WI38 (cell line): ENCODE measurements around the gene MIER3.

Experiments
- H3K4me3 ChIP-seq: 2 replicates; pipeline ENCODE4 v1.5.1; 2011; ENCODE audit warnings: low read depth, mild to moderate bottlenecking, control low read depth, low read length
- TF ChIP-seq, protein P1 (sequence below): IDR thresholded peaks from 2 replicates; pipeline ENCODE4 v1.5.1; 2012; ENCODE audit warnings: low read depth, mild to moderate bottlenecking, control low read depth, low read length

MIER3 gene

DNA sequence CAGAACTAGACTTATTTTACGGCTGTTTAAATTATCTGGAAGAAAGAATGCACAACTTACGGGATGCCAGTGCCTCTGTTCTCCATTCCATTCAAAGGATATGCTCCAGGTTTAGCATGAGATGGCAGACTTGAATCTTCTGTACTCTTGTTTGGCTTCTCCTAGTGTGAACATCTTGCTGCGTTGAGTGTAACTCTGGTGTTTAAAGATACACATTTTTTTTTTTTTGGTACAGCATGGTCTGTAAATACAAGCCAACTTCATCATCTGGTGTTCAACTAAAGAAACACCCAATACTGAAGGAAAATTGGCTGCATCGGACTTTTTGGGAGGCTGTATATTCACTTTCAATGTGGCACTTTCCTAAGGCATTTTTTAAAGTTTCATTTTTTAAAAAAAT is 7.4 kb upstream of the MIER3 start:
- H3K4me3 ChIP-seq = no peak overlapping the region
- TF ChIP-seq, protein P1, sequence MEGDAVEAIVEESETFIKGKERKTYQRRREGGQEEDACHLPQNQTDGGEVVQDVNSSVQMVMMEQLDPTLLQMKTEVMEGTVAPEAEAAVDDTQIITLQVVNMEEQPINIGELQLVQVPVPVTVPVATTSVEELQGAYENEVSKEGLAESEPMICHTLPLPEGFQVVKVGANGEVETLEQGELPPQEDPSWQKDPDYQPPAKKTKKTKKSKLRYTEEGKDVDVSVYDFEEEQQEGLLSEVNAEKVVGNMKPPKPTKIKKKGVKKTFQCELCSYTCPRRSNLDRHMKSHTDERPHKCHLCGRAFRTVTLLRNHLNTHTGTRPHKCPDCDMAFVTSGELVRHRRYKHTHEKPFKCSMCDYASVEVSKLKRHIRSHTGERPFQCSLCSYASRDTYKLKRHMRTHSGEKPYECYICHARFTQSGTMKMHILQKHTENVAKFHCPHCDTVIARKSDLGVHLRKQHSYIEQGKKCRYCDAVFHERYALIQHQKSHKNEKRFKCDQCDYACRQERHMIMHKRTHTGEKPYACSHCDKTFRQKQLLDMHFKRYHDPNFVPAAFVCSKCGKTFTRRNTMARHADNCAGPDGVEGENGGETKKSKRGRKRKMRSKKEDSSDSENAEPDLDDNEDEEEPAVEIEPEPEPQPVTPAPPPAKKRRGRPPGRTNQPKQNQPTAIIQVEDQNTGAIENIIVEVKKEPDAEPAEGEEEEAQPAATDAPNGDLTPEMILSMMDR = no peak

DNA sequence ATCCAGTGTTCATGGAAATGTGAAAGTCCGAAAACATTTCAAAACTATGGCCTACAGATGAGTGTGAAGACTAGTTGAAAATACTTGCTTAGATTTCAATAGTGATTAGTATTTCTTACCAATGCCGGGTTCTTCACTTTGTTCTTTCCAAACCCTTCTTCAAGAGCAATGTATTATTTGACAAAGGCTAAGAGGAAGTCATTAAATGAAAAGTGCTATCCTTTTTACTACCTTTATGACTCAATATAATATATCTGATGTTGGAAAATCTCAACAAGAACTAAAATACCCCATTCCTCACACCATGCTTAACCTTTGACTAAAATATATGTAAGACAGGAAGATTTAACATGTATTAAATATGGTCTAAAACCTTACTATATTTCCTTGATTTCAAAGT is 6.7 kb upstream of the MIER3 start:
- TF ChIP-seq, protein P1 = no peak

DNA sequence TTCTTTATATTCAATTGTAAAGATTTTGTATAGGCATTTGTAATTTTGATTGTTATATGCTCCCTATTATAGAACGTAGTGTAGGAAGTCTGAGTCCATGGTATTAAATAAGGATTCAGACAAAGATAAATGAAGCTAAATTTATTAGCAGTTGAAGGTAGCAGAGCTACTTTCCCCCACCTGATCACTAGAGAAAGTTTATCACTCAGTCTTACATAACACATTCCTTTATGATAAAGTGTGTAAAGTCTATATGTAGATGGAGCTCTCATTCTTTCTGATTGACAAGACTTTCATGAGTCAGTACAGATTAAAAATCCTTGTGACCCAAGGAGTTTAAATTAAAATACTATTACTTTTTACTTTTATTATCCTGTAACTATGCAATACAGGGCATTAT is 2.3 kb upstream of the MIER3 start:
- no peak overlapping the region for H3K4me3 ChIP-seq
- TF ChIP-seq, protein P1 = no peak

More for the DNA sequence above, 6.7 kb upstream of the MIER3 start:
- H3K4me3 ChIP-seq = no peak overlapping the region

DNA sequence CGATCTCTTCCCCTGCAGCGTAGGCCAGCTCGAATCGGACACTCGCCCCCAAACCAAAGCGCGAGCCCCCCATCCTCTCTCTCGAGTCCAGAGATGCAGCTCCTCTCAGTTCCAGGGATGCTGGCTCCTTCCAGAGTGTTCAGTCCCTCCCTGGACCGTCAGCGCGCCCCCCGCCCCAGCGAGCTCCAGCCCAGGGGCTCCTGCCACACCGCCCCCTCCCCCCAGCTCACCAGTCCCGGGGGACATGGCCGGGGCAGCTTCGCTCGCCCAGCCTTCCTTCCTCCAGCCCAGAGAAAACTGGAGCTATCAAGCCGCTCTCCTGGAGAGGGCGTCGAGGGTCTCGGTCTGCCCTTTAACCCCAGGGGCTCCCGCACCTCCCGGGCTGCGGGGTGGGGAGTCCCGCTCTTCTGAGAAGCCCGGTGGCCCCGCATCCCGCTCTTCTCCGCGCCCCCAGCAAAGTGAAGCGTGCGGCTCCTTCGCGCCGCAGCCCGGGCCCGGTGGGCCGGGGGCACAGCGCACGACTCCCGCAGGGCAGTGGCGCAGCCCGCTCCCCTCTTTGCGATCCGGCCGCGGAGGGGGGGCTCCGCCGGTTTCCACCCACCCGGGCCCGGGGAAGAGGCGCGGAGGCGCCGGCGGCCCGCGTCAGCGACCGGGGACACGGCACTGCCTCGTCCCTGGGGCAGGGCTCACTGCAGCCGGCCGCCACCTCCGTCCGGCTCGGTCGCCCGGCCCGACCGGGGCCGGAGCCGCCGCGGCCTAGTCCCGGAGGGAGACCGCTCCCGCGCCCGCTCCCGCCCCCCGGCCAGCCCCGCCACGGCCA is 587 bp downstream of the MIER3 start:
- TF ChIP-seq, protein P1 = no peak
- H3K4me3 ChIP-seq = peak overlapping the region; percentile 72

DNA sequence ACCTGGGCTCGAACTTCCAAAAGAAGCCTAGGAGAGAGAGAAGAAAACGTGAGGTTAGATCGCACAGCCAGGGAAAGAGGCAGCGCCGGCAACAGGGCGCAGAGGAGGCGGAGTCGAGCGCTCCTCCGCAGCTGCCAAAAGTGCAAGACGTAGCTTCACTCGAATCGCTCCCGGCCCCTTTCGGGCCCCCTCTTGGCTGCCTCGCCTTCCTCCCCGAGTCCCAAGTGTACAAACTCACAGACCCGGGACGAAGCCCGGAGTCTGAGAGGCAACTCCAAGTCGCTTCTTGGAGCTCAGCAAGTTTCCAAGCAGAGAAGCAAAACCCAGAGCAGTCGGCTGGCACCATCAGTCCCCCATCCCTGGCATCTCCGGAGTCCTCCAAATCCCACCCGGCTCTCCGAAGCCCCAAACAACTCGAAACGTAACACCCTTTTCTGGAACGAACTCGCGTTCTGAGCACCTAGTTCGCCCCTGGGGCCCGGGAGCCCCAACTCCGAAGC is 1.2 kb downstream of the MIER3 start:
- TF ChIP-seq, protein P1 = no peak
- peak overlapping the region; percentile 72 for H3K4me3 ChIP-seq

DNA sequence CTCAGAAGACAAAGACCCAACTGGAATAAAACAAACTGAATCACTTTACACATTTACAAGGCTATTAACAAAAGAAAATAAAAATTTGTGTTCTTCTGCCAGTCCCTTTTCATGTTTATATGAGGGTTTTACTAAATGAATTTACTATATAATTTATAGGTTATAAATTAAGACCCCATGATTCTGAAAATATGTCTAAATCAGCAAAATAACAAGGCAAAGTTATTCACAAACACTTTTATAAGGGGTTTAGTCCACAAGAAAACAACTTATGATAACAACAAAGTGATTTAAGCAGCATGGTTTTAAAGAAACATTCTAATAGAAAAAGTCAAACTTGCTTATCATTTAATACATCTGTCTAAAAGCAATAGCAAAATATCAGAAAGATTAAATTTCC is 4.9 kb downstream of the MIER3 start:
- TF ChIP-seq, protein P1 = no peak
- H3K4me3 ChIP-seq = no peak overlapping the region

DNA sequence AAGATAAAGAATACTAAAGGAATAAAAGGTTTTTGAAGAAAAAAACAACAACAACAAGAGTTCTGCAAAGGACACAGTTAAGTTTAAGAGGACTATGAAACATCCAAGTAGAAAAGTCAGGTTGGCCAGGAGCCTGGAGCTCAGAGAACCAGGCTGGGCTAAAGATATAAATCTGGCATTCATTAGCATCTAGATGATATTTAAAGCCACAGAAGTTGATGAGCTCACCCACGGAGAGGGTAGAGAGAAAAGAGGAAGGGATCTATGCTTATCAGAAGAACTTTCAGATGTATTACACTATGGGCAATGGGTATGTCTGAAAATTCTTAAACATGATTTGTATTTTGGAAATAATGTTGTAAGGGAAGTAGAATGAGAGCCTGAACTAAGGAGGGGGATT is 9.9 kb downstream of the MIER3 start:
- TF ChIP-seq, protein P1 = no peak
- no peak overlapping the region for H3K4me3 ChIP-seq
